BE2C (cell line): ENCODE results near the gene DNASE1L1.
"Not testable (repeated sequence)": the region's sequence is repeated elsewhere in the genome, so short reads cannot be mapped to it uniquely, and the experiment has no call there.

Source experiments
- DNase-seq: peaks from one replicate; pipeline ENCODE4 v3.0.0-alpha.2; 2020
- H3K27me3 ChIP-seq: fragments of 250-450 bp; sonication (Bioruptor Pico); 2 replicates; pipeline ENCODE4 v1.5.1; 2020; ENCODE audit warnings: mild to moderate bottlenecking
- H3K36me3 ChIP-seq: fragments of 250-450 bp; sonication (Bioruptor Pico); 2 replicates; pipeline ENCODE4 v1.5.1; 2020; ENCODE audit warnings: mild to moderate bottlenecking
- H3K4me1 ChIP-seq: fragments of 250-450 bp; sonication (Bioruptor Pico); 2 replicates; pipeline ENCODE4 v1.5.1; 2020
- H3K4me3 ChIP-seq: 2 replicates; pipeline ENCODE4 v1.5.1; 2011; ENCODE audit warnings: low read depth, low read length
- H3K9me3 ChIP-seq: fragments of 250-450 bp; sonication (Bioruptor Pico); 2 replicates; pipeline ENCODE4 v1.5.1; 2020
- CTCF ChIP-seq: IDR thresholded peaks from 2 replicates; pipeline ENCODE4 v1.5.1; 2012; ENCODE audit warnings: mild to moderate bottlenecking, low read depth, low read length

The DNASE1L1 gene

GRCh38 chrX:154403858-154404257 is 5.2 kb downstream of the DNASE1L1 start:
- no peak overlapping the region for H3K4me3 ChIP-seq
- H3K27me3 ChIP-seq, result 0 out of 2 replicates have a peak, but pooled peaks cover 2% of the 10 kb centered on the region
- peaks cover 27% of the 10 kb centered on the region for H3K36me3 ChIP-seq
- no peak for DNase-seq
- no peak for TF ChIP-seq CTCF
- H3K4me1 ChIP-seq, result no peaks in the 10 kb centered on the region
- no peaks in the 10 kb centered on the region for H3K9me3 ChIP-seq

- no peaks in the 10 kb centered on the region for H3K4me1 ChIP-seq
- H3K9me3 ChIP-seq, result no peaks in the 10 kb centered on the region
- DNase-seq, result no peak
- peaks cover 33% of the 10 kb centered on the region for H3K36me3 ChIP-seq
- no peak for TF ChIP-seq CTCF
- no peak overlapping the region for H3K4me3 ChIP-seq
- H3K27me3 ChIP-seq, result 0 out of 2 replicates have a peak, but pooled peaks cover 2% of the 10 kb centered on the region
Measured at GRCh38 chrX:154403192-154403591, 5.9 kb downstream of the DNASE1L1 start.

GRCh38 chrX:154402622-154403127 is 6.4 kb downstream of the DNASE1L1 start:
- no peak for DNase-seq
- H3K9me3 ChIP-seq, result no peaks in the 10 kb centered on the region
- no peak for TF ChIP-seq CTCF
- H3K4me1 ChIP-seq, result no peaks in the 10 kb centered on the region
- 0 out of 2 replicates have a peak, but pooled peaks cover 2% of the 10 kb centered on the region for H3K27me3 ChIP-seq
- no peak overlapping the region for H3K4me3 ChIP-seq
- peaks cover 33% of the 10 kb centered on the region for H3K36me3 ChIP-seq

GRCh38 chrX:154401918-154402621 is 7.0 kb downstream of the DNASE1L1 start:
- Histone ChIP-seq H3K4me1 (no peaks in the 10 kb centered on the region), H3K36me3 (peaks cover 33% of the 10 kb centered on the region), H3K9me3 (no peaks in the 10 kb centered on the region), H3K4me3 (no peak overlapping the region), H3K27me3 (0 out of 2 replicates have a peak, but pooled peaks cover 2% of the 10 kb centered on the region)
- no peak for DNase-seq
- TF ChIP-seq CTCF, result no peak

- H3K9me3 ChIP-seq, result no peaks in the 10 kb centered on the region
- DNase-seq, result peak; percentile 37
- peaks cover 33% of the 10 kb centered on the region for H3K36me3 ChIP-seq
- TF ChIP-seq CTCF, result no peak
- no peaks in the 10 kb centered on the region for H3K4me1 ChIP-seq
- H3K27me3 ChIP-seq, result 0 out of 2 replicates have a peak, but pooled peaks cover 2% of the 10 kb centered on the region
- no peak overlapping the region for H3K4me3 ChIP-seq
Measured at GRCh38 chrX:154401045-154401799, 7.8 kb downstream of the DNASE1L1 start.

- not testable (repeated sequence) for H3K27me3 ChIP-seq, H3K4me1 ChIP-seq, DNase-seq, H3K9me3 ChIP-seq
- H3K36me3 ChIP-seq, result peaks cover 33% of the 10 kb centered on the region
- peak overlapping the region; percentile 81; the same call in 1 of the 2 replicates for H3K4me3 ChIP-seq
Measured at GRCh38 chrX:154400369-154400817, 8.7 kb downstream of the DNASE1L1 start.
